Thoracic aorta (tissue), 2 donors: ENCODE data around the gene TNIK. TPM values are rescaled to one million over a fixed set of nuclear protein-coding genes. Genes with fewer than 3 reads are reported as not detected.

ENCODE experiments used
- ATAC-seq: fragments of 150-250 bp; one replicate; pipeline ENCODE4 v1.8.0; 2017; ENCODE audit warnings: low read depth; ENCODE audit not compliant: insufficient number of reproducible peaks, low FRiP score
- DNase-seq: peaks from one replicate; pipeline ENCODE4 v3.0.0-alpha.2; 2020; ENCODE audit warnings: low spot score
- H3K27ac ChIP-seq, 2 donors: fragments of 200-600 bp; sonication (generic); 1 replicate in 1 of 2; 2 replicates in 1 of 2; pipeline ENCODE4 v1.5.1; 2016; ENCODE audit warnings: mild to moderate bottlenecking in 2 of 2, moderate library complexity in 2 of 2
- H3K27me3 ChIP-seq: fragments of 200-600 bp; sonication (generic); replicated peaks from 2 replicates; pipeline ENCODE4 v1.6.0; 2016; ENCODE audit warnings: mild to moderate bottlenecking; ENCODE audit not compliant: insufficient read depth
- H3K36me3 ChIP-seq: fragments of 200-600 bp; sonication (generic); one replicate; pipeline ENCODE4 v1.5.1; 2016
- H3K4me1 ChIP-seq, 2 donors: fragments of 200-600 bp; sonication (generic); 1 replicate in 1 of 2; 2 replicates in 1 of 2; pipeline versions ENCODE4 v1.5.1 to v1.6.0; 2016; ENCODE audit warnings: low read depth in 2 of 2, mild to moderate bottlenecking in 1 of 2; ENCODE audit not compliant: control insufficient read depth in 1 of 2
- H3K4me3 ChIP-seq: fragments of 200-600 bp; sonication (generic); 2 replicates; pipeline ENCODE4 v1.5.1; 2016; ENCODE audit warnings: mild to moderate bottlenecking
- H3K9me3 ChIP-seq: fragments of 200-600 bp; sonication (generic); 2 replicates; pipeline ENCODE4 v1.5.1; 2016
- total RNA-seq, 2 donors: library from RNA; depleted of rRNA; stranded (reverse); fragments of >200 nt; gene quantifications; one replicate each; pipeline versions ENCODE4 v1.1.0 to v1.2.3, GENCODE V29; 2016
- TF ChIP-seq, protein P1 (sequence below): fragments of 200-600 bp; sonication (generic); IDR thresholded peaks from one replicate; pipeline ENCODE4 v1.5.1; 2019; ENCODE audit warnings: antibody characterized with exemption

TNIK gene
- total RNA-seq, 2 donors from 2014 or later, result 18.3 to 21.7 TPM

DNA sequence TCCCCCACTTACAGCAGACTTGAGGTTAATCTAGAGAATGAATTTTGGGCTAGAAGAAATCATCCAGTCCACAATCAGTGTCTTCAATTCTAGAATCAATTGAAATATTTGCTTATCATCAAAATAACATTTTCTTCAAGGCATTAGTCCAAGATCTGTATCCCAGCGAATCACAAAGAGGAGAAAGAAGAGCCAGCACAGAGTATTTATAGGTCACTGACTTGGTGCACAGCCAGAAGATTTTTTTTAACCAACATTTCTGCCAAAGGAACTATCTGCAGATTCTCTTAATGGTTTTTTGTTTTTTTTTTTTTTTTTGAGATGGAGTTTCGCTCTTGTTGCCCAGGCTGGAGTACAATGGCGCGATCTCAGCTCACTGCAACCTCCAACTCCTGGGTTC lies 178.2 kb downstream of the TNIK start:
- ATAC-seq (no peak), DNase-seq (no peak)

DNA sequence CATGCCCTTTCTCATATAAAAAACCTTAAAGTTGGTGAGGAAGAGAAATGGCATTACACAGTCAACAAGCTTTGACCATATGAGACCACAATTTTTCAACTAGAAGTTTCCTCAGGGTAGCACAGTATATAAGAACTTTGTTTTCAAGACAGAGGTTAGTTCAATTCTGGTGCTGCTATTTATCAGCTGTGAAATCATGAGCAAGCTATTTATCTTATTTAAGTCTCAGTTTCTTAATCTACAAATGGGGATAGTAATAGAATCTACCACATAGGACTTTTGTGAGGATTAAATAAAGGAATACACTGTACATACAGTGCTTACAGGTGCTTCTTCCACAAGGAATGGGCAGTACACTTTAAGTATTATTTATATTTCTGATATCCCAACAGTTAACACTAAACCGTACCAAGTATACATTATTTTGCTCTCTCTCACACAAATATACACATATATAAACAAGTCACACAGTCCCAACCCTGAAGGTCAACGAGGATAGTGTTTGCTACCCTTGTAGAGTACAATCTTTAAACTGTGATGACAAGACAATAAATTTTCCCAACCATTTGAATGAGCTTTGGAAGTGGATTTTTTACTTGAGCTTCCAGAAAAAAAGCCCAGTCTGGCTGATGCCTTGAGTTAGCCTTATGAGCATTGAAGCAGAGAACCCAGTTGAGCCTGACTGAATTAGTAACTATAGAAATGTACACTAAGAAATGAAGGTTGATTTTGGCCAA lies 178.8 kb downstream of the TNIK start:
- H3K4me1 ChIP-seq, result peaks cover 19 to 44% of the 10 kb centered on the region in 2 donors
- H3K9me3 ChIP-seq, result no peaks in the 10 kb centered on the region
- TF ChIP-seq, protein P1, sequence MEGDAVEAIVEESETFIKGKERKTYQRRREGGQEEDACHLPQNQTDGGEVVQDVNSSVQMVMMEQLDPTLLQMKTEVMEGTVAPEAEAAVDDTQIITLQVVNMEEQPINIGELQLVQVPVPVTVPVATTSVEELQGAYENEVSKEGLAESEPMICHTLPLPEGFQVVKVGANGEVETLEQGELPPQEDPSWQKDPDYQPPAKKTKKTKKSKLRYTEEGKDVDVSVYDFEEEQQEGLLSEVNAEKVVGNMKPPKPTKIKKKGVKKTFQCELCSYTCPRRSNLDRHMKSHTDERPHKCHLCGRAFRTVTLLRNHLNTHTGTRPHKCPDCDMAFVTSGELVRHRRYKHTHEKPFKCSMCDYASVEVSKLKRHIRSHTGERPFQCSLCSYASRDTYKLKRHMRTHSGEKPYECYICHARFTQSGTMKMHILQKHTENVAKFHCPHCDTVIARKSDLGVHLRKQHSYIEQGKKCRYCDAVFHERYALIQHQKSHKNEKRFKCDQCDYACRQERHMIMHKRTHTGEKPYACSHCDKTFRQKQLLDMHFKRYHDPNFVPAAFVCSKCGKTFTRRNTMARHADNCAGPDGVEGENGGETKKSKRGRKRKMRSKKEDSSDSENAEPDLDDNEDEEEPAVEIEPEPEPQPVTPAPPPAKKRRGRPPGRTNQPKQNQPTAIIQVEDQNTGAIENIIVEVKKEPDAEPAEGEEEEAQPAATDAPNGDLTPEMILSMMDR, result no peak
- no peak for ATAC-seq
- no peaks in the 10 kb centered on the region for H3K36me3 ChIP-seq
- peak overlapping the region in 1 of 2 donors; percentile 82 for H3K27ac ChIP-seq
- no peak for DNase-seq
- H3K27me3 ChIP-seq, result no peaks in the 10 kb centered on the region
- peak overlapping the region; percentile 61 for H3K4me3 ChIP-seq

More for the DNA sequence above, 178.2 kb downstream of the TNIK start:
- TF ChIP-seq, protein P1, result no peak
- H3K36me3 ChIP-seq, result no peaks in the 10 kb centered on the region
- H3K27me3 ChIP-seq, result no peaks in the 10 kb centered on the region
- no peaks in the 10 kb centered on the region for H3K9me3 ChIP-seq
- peaks cover 21 to 44% of the 10 kb centered on the region in 2 donors for H3K4me1 ChIP-seq
- peak overlapping the region; percentile 61 for H3K4me3 ChIP-seq
- H3K27ac ChIP-seq, result peak overlapping the region; percentile 79 to 82

DNA sequence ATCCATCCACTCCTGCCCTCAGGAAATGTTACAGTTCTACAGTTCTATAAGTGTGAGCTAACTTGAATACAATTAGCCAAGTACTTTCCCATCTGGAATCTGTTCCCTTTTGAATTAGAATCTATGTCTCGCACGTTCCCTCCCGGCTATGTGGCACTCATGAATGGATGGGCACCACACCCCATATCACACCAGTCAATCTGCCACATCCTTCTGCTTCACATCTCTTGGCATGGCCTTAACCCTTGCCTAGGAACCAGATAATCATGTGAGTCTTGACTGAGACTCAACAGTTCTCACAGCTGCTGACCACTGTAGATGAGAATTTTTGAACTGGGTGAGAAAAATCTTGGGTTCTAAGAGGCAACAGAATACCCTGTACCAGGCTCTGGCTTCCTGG lies 180.2 kb downstream of the TNIK start:
- Histone ChIP-seq H3K4me3 (no peak overlapping the region), H3K4me1 (peaks cover 14 to 34% of the 10 kb centered on the region in 2 donors), H3K9me3 (no peaks in the 10 kb centered on the region), H3K36me3 (no peaks in the 10 kb centered on the region), H3K27me3 (no peaks in the 10 kb centered on the region), H3K27ac (no peak overlapping the region)
- TF ChIP-seq, protein P1, result no peak
- ATAC-seq (no peak), DNase-seq (no peak)

DNA sequence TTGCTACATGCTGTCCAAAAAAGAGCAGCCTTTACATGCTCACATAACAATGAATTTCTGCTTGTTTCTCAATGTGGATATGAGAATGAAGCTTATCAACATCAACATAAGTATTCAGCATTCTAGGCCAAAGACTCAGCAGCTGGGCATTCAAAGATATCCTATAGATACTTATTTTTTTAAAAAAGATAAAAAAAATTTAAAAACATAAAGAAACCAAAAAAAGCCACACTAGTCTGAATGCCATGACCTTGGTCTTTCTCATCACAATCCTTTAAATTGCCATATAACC lies 182.0 kb downstream of the TNIK start:
- Histone ChIP-seq H3K9me3 (no peaks in the 10 kb centered on the region), H3K36me3 (no peaks in the 10 kb centered on the region), H3K27me3 (no peaks in the 10 kb centered on the region), H3K4me3 (no peak overlapping the region), H3K27ac (no peak overlapping the region), H3K4me1 (peaks cover 8 to 19% of the 10 kb centered on the region in 2 donors)
- DNase-seq, result no peak
- no peak for ATAC-seq
- TF ChIP-seq, protein P1, result no peak

DNA sequence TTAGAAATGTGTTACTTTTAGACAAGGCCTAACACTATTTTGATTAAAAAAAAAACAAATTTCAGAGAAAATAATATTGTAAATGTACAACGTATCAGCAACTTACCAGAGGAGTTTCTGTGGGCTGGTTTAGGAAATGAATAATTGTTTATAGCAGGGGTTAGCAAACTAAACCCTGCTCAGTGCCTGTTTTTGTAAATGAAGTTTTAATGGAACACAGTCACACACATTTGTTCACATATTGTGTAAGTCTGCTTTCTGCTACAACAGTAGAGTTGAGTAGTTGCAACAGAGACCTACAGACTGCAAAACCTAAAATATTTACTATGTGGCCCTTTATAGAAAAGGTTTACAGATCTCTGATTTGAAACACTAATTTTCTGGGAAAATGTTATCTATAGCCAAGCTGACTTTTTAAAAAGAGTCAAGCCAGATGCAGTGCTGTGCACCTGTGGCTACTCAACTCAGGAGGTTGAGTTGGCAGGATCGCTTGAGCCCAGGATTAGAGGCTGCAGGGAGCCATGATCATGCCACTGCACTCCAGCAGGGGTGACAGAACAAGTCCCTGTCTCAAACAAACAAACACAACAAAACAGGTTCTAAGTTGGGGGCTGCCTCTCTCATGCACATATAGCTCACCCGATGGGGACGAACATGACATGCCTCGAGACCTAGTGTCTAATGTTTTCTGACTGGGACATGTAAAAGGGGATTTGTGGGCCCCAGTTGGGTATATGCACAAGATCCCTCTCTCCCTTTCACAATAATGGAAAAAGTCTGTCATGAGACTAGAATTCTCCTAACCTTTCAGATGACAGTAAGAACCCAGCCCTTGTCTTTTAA lies 182.5 kb downstream of the TNIK start:
- DNase-seq (no peak), ATAC-seq (no peak)
- TF ChIP-seq, protein P1, result no peak
- H3K4me3 ChIP-seq, result no peak overlapping the region
- H3K27me3 ChIP-seq, result no peaks in the 10 kb centered on the region
- H3K9me3 ChIP-seq, result no peaks in the 10 kb centered on the region
- H3K27ac ChIP-seq, result no peak overlapping the region
- peaks cover 4 to 13% of the 10 kb centered on the region in 2 donors for H3K4me1 ChIP-seq
- no peaks in the 10 kb centered on the region for H3K36me3 ChIP-seq
